CD4-positive, alpha-beta T cell (primary cell): ENCODE data around the gene COL4A2. TPM values are rescaled to one million over a fixed set of nuclear protein-coding genes. Genes with fewer than 3 reads are reported as not detected.

Source experiments
- ATAC-seq: fragments of 200-7000 bp; cut with Tn5 transposase; one replicate; pipeline ENCODE4 v1.10.0; 2022; ENCODE audit warnings: mild to moderate bottlenecking; ENCODE audit not compliant: poor library complexity
- CTCF ChIA-PET: fragments of 350-600 bp; sonication (Branson Sonifier 250); formaldehyde crosslinking; loops from one replicate; lab custom pipeline; 2021; ENCODE audit warnings: antibody characterized with exemption, inconsistent platforms; lab: Charles Lee
- POLR2A ChIA-PET: fragments of 350-600 bp; sonication (Branson Sonifier 250); formaldehyde crosslinking; loops from one replicate; lab custom pipeline; 2021; ENCODE audit warnings: antibody characterized with exemption, inconsistent platforms; lab: Charles Lee
- DNase-seq, 14 experiments: peaks; one replicate each; pipeline ENCODE4 v3.0.0-alpha.2; 2013 to 2020; ENCODE audit warnings: mixed read lengths in 2 of 14
- H3K27ac ChIP-seq, 2 donors: one replicate each; pipeline versions ENCODE4 v1.5.1 to v1.7.0; 2013; ENCODE audit warnings: low read length in 2 of 2, low read depth in 1 of 2, mild to moderate bottlenecking in 1 of 2
- H3K27me3 ChIP-seq, 2 experiments: 1 replicate in 1 of 2; 2 replicates in 1 of 2; pipeline versions ENCODE4 v1.6.1 to v1.7.0; 2013; ENCODE audit warnings: low read length in 2 of 2, control low read depth in 1 of 2, mild to moderate bottlenecking in 1 of 2, moderate library complexity in 1 of 2; ENCODE audit not compliant: insufficient read depth in 2 of 2, control insufficient read depth in 1 of 2
- H3K36me3 ChIP-seq: one replicate; pipeline ENCODE4 v1.6.1; 2013; ENCODE audit warnings: low read length, control low read depth; ENCODE audit not compliant: insufficient read depth
- H3K4me1 ChIP-seq: one replicate; pipeline ENCODE4 v1.6.1; 2013; ENCODE audit warnings: low read length, control low read depth; ENCODE audit not compliant: insufficient read depth
- H3K4me3 ChIP-seq: one replicate; pipeline ENCODE4 v1.5.1; 2013; ENCODE audit warnings: mild to moderate bottlenecking, low read length, moderate library complexity
- H3K9me3 ChIP-seq, 2 experiments: 1 replicate in 1 of 2; 2 replicates in 1 of 2; pipeline versions ENCODE4 v1.6.1 to v1.7.0; 2013; ENCODE audit warnings: low read length in 2 of 2, mild to moderate bottlenecking in 2 of 2, control low read depth in 1 of 2, moderate library complexity in 1 of 2; ENCODE audit not compliant: control insufficient read depth in 1 of 2, insufficient read depth in 1 of 2
- H3K27ac Mint-ChIP-seq: one replicate; pipeline ENCODE4 v1.8.0; 2020; ENCODE audit warnings: mixed read lengths
- H3K27me3 Mint-ChIP-seq: one replicate; pipeline ENCODE4 v1.8.0; 2021; ENCODE audit warnings: mixed read lengths
- H3K36me3 Mint-ChIP-seq: one replicate; pipeline ENCODE4 v1.8.0; 2021; ENCODE audit warnings: low read depth, mixed read lengths
- H3K4me1 Mint-ChIP-seq: one replicate; pipeline ENCODE4 v1.8.0; 2021; ENCODE audit warnings: low read depth, mixed read lengths
- H3K4me3 Mint-ChIP-seq: one replicate; pipeline ENCODE4 v1.8.0; 2020; ENCODE audit warnings: mild to moderate bottlenecking, mixed read lengths
- H3K9me3 Mint-ChIP-seq: one replicate; pipeline ENCODE4 v1.8.0; 2020; ENCODE audit warnings: mixed read lengths
- CTCF ChIP-seq: fragments of 200-600 bp; IDR thresholded peaks from one replicate; pipeline ENCODE4 v1.8.0; 2022; ENCODE audit warnings: antibody characterized with exemption, mild to moderate bottlenecking
- intact Hi-C, 2 experiments: fragments of 100-400 bp; cut with DNase I in 1 of 2; cut with micrococcal nuclease in 1 of 2; formaldehyde crosslinking; loops; one replicate each; pipeline versions ENCODE4 v1.15.1 to v1.9.0; 2023 to 2025; cut with DNase I, micrococcal nuclease
- total RNA-seq, 174 experiments: library from RNA in 2 of 174; stranded (reverse) in 2 of 174; gene quantifications; one replicate each; pipeline ENCODE4 v1.2.3 and lab custom pipeline; 2021 to 2026

Gene COL4A2
- total RNA-seq, 2 experiments from 2014 or later, result not detected

GRCh38 chr13:110554227-110554836 lies 247.2 kb downstream of the COL4A2 start:
- POLR2A ChIA-PET, result no interaction called here
- no peak overlapping the region for H3K27ac ChIP-seq
- no peaks in the 10 kb centered on the region for H3K27me3 ChIP-seq
- Mint-ChIP-seq H3K36me3 (no peaks in the 10 kb centered on the region), H3K27me3 (no peaks in the 10 kb centered on the region), H3K27ac (no peak overlapping the region), H3K4me1 (peaks cover 4% of the 10 kb centered on the region), H3K4me3 (no peak overlapping the region), H3K9me3 (no peaks in the 10 kb centered on the region)
- H3K4me1 ChIP-seq, result no peaks in the 10 kb centered on the region
- H3K9me3 ChIP-seq, result peaks cover 0 to 12% of the 10 kb centered on the region in 2 experiments
- H3K36me3 ChIP-seq, result no peaks in the 10 kb centered on the region
- CTCF ChIA-PET, result no interaction called here
- intact Hi-C loops, result no loop called here
- no peak for TF ChIP-seq CTCF
- H3K4me3 ChIP-seq, result no peak overlapping the region
- no peak for ATAC-seq
- DNase-seq, result no peak

GRCh38 chr13:110554946-110555345 lies 247.9 kb downstream of the COL4A2 start:
- Histone ChIP-seq H3K36me3 (no peaks in the 10 kb centered on the region), H3K27ac (no peak overlapping the region), H3K9me3 (peaks cover 0 to 12% of the 10 kb centered on the region in 2 experiments), H3K4me3 (no peak overlapping the region), H3K27me3 (no peaks in the 10 kb centered on the region), H3K4me1 (no peaks in the 10 kb centered on the region)
- no peaks in the 10 kb centered on the region for H3K36me3 Mint-ChIP-seq
- ATAC-seq, result no peak
- ChIA-PET CTCF (no interaction called here), POLR2A (no interaction called here)
- H3K27ac Mint-ChIP-seq, result peak overlapping the region; percentile 52
- H3K27me3 Mint-ChIP-seq, result no peaks in the 10 kb centered on the region
- intact Hi-C loops, result no loop called here
- no peak for TF ChIP-seq CTCF
- H3K4me1 Mint-ChIP-seq, result peaks cover 6% of the 10 kb centered on the region
- DNase-seq, result no peak
- H3K9me3 Mint-ChIP-seq, result no peaks in the 10 kb centered on the region
- no peak overlapping the region for H3K4me3 Mint-ChIP-seq

GRCh38 chr13:110555601-110556223 lies 248.6 kb downstream of the COL4A2 start:
- Mint-ChIP-seq H3K36me3 (no peaks in the 10 kb centered on the region), H3K9me3 (no peaks in the 10 kb centered on the region), H3K4me3 (no peak overlapping the region), H3K27me3 (no peaks in the 10 kb centered on the region), H3K27ac (peak overlapping the region; percentile 52), H3K4me1 (peaks cover 14% of the 10 kb centered on the region)
- Histone ChIP-seq H3K4me1 (peaks cover 1% of the 10 kb centered on the region), H3K9me3 (peaks cover 0 to 12% of the 10 kb centered on the region in 2 experiments), H3K36me3 (no peaks in the 10 kb centered on the region), H3K27me3 (no peaks in the 10 kb centered on the region), H3K27ac (no peak overlapping the region), H3K4me3 (no peak overlapping the region)
- peak in 2 of 14 experiments; percentile 12 to 24 for DNase-seq
- ATAC-seq, result no peak
- intact Hi-C loops, result no loop called here
- POLR2A ChIA-PET, result no interaction called here
- CTCF ChIA-PET, result no interaction called here
- TF ChIP-seq CTCF, result no peak
